NCI-H2227 treated with DMSO at 0.1 percent for 48 hours (cell line): ENCODE measurements around the gene PAM16.

Experiments
- DNase-seq: peaks from one replicate; lab custom pipeline; 2025; lab: John Stamatoyannopoulos, UW

Gene PAM16

DNA sequence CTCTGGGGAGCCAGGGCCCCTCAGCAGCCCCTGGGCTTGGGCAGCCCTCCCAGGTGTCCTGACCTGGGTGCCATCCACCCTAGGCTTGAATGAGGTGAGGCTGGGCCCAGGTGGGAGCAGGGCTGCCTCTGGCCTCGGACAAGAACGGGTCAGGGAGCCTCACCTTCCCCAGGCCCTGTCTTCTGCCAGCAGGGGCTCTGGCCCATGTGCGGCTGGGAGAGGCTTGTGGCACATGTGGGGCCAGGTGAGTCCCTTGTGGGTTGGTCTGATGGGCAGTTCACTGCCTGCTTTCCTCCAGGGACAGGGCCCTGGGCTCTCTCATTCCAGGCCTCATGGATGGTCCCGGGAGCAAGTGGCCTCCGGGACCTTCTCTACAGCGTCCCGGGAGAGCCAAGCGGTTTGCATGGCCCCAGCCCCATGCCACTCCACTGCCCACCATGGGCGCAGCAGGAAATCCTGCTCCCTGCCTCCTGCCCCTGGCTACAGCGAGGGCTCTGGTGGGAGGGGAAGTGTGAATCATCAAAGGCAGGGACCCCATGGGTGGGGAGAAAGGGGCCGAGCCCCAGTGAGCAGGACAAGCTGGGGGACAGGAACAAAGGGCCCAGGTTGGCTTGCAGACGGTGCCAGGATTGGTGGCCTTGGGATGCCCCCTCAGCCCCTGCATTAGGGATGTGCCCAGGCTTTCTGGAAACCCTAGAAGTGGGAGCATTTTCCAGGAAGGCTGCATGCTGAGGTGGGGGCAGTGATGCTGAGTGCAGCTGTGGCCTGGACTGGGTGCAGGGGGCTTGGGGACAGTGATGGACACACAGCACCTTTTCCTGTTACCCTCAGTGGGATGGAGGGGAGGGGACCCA is 32.7 kb upstream of the PAM16 start:
- DNase-seq = no peak

DNA sequence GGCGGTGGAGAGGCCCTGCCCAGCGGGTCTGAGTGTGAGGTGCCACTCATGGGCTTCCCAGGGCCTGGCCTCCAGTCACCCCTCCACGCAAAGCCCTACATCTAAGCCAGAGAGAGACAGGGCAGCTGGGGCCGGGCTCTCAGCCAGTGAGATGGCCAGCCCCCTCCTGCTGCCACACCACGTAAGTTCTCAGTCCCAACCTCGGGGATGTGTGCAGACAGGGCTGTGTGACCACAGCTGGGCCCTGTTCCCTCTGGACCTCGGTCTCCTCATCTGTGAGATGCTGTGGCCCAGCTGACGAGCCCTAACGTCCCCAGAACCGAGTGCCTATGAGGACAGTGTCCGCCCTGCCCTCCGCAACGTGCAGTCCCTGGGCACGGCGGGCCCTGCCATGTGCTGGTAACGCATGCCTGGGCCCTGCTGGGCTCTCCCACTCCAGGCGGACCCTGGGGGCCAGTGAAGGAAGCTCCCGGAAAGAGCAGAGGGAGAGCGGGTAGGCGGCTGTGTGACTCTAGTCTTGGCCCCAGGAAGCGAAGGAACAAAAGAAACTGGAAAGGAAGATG is 31.8 kb upstream of the PAM16 start:
- DNase-seq = no peak

DNA sequence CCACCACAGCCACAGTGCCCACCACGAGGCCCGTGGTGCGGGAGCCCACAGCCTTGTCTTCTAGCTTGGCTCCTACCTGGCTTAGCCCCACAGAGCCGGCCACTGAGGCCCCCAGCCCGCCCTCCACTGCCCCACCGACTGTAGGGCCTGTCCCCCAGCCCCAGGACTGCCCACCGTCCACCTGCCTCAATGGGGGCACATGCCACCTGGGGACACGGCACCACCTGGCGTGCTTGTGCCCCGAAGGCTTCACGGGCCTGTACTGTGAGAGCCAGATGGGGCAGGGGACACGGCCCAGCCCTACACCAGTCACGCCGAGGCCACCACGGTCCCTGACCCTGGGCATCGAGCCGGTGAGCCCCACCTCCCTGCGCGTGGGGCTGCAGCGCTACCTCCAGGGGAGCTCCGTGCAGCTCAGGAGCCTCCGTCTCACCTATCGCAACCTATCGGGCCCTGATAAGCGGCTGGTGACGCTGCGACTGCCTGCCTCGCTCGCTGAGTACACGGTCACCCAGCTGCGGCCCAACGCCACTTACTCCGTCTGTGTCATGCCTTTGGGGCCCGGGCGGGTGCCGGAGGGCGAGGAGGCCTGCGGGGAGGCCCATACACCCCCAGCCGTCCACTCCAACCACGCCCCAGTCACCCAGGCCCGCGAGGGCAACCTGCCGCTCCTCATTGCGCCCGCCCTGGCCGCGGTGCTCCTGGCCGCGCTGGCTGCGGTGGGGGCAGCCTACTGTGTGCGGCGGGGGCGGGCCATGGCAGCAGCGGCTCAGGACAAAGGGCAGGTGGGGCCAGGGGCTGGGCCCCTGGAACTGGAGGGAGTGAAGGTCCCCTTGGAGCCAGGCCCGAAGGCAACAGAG is 31.0 kb upstream of the PAM16 start:
- DNase-seq = no peak

DNA sequence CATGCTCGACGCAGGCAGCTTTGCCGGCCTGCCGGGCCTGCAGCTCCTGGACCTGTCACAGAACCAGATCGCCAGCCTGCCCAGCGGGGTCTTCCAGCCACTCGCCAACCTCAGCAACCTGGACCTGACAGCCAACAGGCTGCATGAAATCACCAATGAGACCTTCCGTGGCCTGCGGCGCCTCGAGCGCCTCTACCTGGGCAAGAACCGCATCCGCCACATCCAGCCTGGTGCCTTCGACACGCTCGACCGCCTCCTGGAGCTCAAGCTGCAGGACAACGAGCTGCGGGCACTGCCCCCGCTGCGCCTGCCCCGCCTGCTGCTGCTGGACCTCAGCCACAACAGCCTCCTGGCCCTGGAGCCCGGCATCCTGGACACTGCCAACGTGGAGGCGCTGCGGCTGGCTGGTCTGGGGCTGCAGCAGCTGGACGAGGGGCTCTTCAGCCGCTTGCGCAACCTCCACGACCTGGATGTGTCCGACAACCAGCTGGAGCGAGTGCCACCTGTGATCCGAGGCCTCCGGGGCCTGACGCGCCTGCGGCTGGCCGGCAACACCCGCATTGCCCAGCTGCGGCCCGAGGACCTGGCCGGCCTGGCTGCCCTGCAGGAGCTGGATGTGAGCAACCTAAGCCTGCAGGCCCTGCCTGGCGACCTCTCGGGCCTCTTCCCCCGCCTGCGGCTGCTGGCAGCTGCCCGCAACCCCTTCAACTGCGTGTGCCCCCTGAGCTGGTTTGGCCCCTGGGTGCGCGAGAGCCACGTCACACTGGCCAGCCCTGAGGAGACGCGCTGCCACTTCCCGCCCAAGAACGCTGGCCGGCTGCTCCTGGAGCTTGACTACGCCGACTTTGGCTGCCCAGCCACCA is 30.2 kb upstream of the PAM16 start:
- DNase-seq = no peak

DNA sequence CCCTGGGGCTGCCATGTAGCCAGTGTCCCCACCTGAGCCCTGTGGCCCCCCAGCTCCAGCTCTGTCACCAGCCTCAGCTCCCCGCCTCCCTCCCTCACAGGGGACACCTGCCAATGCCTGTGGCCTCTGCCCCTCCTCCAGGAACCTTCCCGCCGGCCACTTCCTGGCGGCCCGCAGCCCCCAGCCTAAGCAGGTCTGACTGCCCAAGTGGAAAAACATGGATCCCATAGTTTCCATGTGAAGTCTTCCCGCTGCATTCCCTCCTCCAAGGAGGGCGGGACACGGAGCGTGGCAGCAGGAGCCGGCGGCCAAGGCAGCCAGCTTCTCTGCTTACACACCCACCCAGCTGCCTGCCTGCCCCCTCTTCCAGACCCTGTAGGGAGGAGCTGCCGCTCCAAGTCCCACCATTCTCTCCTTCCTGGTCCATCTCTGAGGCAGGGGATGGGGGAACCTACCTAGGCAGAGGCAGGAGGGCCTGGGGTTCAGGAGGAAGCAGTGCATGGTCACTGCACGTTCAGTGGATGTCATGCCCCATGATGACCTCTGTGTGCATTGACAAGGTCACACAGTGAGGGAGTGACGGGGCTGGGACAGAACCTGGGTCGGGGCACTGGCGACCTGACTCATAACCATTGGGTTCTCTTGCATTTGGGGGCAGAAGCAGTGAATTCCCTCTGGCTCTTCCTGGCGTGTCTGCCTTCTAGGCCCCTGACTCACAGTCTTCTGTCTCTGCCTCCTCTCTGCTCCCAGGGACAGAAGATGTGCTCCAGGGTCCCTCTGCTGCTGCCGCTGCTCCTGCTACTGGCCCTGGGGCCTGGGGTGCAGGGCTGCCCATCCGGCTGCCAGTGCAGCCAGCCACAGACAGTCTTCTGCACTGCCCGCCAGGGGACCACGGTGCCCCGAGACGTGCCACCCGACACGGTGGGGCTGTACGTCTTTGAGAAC is 29.3 kb upstream of the PAM16 start:
- DNase-seq = no peak

DNA sequence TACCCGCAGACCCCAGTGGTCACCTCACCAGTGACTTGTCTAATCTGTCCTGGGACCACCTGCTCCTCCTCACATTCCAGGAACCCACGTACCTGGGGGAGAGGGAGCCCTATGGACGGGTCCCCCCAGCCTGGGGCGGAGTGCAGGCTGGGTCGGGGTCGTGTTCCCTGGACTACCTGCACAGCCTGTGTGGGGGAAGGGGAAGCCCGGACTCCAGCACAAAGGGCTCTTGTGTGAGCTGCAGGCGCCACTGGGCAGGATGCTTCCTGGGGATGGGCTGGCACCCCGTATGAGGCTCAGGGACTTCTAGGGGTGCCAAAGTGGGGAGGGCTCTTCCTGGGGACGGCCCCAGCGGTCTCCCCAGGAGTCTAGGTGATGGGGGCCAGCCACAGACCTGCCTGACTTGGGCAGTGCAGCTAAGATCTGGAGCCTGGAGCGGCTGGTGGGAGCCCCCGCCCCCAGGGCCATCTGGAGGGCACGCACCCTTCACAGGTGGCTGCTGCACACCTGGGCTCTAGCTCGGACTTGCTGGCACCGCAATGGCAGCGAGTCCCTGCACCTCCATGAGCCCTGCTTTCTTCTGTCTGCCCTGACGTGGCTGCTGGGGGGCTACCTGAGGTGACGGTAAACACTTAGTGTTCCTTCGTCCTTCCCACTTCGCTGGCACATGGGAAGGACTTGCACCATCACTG is 28.0 kb upstream of the PAM16 start:
- no peak for DNase-seq

DNA sequence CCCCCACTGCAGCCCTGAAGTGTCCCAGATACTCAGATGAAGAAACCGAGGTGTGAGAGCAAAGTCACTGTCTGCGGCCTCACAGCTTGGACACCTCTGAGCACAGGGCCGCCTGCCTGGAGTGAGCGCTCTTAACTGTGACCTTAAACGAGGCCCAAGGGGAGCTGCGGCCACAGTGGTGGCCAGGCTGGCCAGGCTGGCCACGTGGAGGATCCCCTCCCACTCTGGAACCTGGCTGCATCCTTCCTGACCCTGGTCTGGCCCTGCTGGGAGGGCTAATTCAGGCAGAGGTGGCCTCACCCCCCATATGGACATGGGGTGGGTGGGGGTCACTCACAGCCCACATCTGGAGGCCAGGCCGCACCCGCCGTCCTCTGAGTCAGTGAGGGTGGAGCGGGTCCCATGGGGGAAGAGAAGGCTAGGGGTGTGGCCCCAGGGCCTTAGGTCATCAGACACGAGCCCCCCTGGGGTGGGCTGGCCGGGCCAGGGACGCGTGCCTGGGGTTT is 27.1 kb upstream of the PAM16 start:
- DNase-seq = no peak

DNA sequence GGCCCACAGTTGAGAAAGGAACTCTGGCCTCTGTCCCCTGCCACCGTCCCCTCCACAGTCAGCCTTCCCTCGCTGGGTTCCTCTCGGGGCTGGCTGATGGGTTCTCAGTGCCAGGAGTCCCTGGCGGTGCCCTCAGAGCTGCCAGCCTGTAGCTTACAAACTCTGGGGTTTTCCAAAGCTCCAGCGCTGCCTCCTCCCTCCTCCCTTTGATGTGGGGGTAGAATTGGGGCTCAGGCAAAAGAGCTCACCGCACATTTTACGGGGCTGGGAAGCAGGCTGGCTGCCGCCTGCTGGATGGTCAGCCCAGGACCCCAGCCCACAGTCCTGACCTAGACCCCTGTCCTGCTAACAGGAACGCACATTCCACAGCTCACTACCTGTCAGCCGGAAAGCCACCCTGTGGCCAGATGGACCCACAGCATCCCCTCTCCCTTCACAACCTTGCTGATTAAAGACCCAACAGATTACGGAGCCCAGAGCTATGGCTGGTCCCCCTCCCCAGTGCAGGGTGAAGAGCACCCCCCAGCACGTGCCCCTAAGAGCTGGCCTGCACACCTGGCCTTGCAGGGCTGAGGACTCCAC is 26.5 kb upstream of the PAM16 start:
- DNase-seq = no peak

DNA sequence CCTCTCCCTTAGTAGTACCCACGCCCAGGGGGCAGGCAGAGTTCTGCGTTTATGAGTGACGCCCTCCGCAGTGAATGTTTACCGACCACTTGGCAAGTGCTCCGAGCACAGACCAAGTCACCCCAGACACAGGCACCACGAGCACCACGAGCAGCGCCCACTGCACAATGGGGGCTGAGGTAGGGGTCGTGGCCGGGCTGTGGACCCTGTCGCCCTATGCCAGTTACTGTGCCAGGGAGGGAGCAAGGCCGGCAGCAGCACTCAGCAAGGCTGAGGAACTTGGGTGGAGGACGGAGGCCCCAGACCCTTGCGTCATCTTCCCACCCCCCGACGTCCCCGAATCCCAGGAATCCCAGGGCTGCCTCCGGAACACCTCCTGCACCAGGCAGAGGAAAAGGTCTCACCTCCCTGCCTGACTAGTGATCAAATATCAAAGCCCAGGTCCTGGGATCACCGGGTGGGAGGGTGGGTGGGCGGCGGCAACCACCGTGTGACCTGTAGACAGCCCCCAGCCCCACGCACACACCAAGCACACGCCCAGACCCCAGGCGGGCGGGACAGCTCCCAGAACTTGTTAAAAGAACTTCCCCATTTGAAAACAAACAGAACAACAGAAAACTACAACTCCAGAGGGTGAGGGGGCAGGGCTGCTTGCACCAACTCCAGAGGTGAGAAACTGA is 25.9 kb upstream of the PAM16 start:
- DNase-seq = no peak

DNA sequence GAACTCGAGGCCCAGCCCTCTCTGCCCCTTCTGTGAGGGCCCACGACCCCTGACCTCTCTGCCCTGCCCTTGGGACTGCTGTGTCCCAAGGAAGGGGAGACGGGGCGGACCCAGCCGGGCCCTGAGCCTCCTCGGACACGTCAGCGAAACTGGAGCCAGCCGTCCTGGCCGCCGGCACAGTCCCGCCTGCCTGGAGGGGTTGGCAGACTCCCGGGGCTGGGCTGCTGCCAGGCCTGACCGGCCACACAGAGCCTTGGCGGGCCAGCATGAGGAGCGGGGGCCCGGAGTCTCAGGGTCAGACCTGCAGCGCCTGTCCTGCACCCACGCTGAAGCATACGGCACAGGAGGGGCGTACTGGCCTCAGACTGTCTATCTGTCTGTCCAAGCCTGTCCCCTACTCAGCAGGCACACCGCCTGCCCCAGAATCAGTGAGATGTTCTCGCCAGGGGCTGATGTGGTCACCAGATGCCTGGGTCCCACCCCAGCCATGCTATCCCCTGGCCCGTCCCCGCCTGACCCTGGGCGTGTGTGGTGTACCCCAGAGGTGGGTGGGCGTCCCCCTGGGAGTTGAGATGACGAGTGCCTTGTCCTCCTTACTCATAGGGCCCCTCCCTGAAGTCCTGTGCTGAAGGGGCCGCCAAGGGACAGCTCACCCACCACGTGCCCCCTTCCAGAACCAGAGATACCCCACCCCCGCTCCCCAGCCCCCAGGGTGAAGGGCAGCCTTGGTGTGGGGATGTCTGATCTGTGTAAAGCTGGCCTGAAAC is 25.2 kb upstream of the PAM16 start:
- DNase-seq = no peak

DNA sequence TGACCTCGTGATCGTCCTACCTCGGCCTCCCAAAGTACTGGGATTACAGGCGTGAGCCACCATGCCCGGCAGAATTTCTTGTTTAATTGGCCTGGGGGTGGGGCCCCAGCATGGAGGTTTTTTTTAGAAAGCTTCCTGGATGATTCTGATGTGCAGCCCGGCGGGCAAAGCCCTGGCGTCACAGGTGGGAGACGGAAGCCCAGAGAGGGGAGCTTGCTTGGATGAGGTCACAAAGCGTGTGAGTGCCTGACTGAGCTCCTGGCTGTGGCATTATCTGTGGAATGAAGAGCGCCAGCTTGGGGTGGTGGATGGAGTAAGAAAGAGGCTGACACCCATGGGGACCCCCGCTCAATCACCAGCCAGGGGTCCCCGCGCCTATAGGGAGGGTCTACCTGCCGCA is 24.6 kb upstream of the PAM16 start:
- no peak for DNase-seq

DNA sequence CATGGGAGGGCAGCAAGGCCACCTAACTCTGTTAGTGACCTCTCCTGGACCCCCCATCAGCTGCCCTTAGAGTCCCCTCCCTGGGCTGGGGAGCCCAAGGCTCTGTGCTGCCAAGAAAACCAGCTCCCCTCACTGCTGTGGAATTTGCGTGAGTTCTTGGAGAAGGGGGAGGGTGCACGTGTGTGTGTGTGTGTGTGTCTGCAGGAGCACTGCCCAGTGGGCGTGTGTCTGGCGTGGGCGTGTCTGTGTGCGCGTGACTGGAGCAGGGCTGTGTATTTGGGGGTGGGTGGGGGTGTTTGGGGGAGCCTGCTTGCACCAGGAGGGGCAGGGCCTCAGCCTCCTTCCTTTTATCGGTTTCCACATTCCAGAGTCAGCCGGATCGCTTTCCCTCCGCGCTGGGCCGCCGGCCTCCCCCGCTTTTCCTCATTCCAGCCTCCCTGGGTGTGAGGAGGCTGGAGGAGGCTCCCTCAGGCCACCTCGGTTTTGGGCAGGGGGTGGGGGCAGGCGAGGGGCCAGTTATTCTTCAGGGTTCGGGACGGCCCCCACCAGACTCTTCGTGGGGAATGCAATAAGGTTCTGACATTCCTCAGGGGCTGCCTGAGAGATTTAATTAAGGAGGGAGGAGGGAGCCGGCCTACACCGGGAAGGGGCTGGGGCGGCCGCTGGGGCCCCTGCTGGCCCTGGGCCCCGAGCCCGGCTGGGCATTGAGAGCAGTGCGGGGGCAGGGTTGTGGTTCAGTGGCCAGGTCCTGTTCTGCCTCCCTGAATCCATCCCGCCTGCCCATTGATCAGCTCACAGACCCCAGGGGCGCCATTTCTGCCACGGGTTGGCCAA is 23.0 kb upstream of the PAM16 start:
- DNase-seq = peak; percentile 11

DNA sequence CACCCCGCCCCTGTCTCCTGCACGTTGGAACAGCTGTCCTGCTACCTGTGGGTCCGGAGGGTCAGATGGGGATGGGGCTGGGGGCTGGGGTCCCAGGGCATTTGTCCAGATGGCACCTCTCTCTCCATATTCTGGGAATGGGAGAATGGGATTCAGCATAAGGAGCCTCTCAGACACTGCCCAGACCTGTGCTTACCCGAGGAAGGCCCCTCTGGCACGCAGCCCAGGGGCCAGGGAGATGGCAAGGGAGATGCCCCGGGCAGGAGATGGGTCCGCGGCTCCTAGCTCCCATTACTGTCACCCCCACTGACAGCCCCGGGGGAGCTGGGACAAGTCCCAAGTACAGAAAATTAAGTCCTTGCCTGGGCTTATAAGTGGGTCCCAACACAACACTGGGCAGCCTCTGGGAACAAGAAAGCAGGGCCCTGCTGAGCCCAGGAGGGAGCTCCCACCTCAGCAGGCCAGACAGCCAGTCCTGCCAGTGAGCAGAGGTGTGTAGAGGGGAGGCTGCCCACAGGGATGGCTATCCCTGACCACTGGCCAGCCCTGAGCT is 22.3 kb upstream of the PAM16 start:
- DNase-seq = no peak

DNA sequence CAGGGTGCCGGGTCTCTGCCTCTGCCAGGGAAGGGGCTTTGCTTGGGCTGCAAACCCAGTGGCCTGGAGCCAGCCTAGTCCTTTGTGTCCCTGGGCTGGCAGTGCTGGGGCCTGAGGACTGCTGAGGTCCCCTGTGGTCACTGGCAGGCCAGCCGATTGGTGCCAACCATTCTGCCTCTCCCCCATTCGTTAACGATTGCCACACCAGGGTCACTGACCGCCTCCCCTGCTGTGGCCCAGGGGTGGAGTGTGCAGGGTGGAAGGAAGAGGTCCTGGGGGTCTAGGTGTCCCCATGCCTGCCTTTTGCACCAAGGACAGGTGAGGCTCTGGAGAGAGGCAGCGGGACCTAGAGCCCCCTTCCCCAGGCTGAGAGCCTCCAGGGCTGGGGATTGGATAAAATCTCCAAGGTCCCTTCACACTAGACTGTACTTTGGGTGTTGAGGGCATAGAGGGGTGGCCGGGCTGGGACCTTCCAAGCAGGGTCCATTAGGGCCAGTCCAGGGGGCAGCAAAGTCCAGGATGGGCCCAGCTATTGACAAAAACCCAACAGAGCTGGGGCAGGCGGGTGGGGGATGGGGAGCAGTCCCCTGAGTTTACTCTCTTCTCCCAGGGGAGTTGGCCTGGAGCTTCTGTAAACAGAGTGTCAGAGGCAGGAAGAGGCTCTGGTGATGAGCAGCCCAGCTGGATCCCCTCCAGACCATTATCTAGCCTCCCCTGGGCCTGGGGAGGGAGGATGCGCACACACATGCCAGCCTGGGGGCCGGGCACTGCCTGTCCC is 21.6 kb upstream of the PAM16 start:
- DNase-seq = no peak

DNA sequence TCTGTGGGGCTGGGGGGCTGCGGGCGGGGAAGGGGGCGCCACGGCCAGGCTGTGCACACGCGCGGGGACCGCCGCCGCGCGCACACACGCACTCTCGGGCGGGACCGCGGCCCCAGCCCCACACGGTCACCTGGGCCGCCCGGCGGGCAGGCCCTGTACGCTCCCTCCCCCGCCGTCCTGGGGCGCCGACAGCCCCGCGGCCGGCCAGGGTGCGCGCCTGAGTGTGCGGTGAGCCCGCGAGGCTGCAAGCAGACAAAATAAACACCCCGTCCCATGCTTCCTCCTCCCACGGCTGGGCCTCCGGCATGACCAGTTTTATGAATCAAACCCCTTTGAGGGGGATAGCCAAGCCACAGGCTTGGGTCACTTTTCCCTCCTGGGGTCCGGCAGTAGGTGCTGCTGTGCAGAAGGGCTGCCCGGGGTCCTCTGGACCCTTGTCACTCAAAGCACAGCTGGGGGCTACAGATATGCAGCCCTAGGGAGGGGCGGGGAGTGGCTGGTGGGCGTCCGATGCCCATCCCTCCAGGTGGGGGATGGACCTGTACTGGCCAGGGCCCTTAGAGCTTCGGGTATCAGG is 21.0 kb upstream of the PAM16 start:
- DNase-seq = no peak
